Thyroid gland (tissue), 4 donors: ENCODE results near the gene ZNF823.

Experiments used
- CTCF ChIP-seq, 6 experiments: fragments of 200-600 bp in 3 of 6; fragments of 450-650 bp in 3 of 6; sonication (generic) in 3 of 6; IDR thresholded peaks; one replicate each; pipeline ENCODE4 v1.5.1; 2016 to 2019; ENCODE audit warnings: antibody characterized with exemption in 6 of 6, mild to moderate bottlenecking in 2 of 6, inconsistent platforms in 1 of 6, moderate library complexity in 1 of 6
- POLR2A ChIP-seq, 2 donors: fragments of 450-650 bp; IDR thresholded peaks; one replicate each; pipeline ENCODE4 v1.6.1; 2017; ENCODE audit warnings: antibody characterized with exemption in 2 of 2, mild to moderate bottlenecking in 2 of 2, moderate library complexity in 1 of 2

- TF ChIP-seq CTCF (IDR thresholded peaks at IDR 0.05) (no peak), POLR2A (IDR thresholded peaks at IDR 0.05) (no peak)
These were observed 52.8 kb downstream of the ZNF823 start for GRCh38 chr19:11685676-11686650.
